HG03064 (cell line): ENCODE measurements around the gene ZNF557.
"Not testable (repeated sequence)": the region's sequence is repeated elsewhere in the genome, so short reads cannot be mapped to it uniquely, and the experiment has no call there.

Experiments
- ATAC-seq: cut with Tn5 transposase; IDR thresholded peaks from one replicate; pipeline ENCODE4 v1.9.1; 2021; ENCODE audit warnings: low read depth; ENCODE audit not compliant: unreplicated experiment

ZNF557 gene

DNA sequence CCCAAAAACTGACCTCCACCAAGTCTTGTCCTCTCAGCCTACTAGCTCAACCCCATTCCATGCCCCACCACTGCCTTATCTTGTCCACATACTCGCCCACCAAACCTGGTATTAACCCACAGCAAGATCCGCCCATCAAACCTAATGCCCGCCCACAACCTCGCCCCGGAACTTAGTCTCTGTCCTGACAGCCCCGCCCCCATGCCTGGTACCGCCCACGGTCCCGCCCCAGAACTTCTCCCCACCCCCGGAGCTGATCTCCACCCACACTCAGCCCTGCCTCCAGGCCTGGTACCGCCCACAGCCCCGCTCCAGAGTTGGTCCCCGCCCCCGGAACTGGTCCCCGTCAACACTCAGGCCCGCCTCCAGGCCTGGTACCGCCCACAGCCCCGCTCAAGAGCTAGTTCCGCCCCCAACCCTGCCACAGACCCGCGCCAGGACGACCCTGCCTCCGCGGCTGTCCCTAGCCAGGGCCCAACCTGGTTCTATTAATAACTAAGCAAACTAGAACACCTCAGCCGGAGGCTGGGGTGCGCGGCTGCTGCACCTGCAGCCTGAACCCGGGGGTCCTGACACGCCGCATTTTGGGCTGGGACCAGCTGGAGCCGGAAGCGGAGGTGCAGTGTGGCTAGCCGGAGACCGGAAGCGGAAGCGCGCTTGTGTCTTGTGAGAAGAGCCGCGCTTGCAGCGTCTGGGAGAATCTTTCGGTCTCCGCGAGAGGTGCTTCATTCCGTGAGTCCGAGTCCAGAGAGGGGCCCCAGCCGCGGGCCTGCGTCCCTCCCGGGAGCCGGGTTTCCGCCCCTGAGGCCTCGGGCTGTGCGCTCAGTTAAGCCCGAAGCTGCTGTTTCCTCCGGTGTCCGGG, at the start of gene ZNF557:
ZNF557 (plus strand) TSS at position 662 of the 862 bp plus-strand sequence. CDS start 5,372 bp downstream, outside the sequence.
- peak; percentile 89 for ATAC-seq

DNA sequence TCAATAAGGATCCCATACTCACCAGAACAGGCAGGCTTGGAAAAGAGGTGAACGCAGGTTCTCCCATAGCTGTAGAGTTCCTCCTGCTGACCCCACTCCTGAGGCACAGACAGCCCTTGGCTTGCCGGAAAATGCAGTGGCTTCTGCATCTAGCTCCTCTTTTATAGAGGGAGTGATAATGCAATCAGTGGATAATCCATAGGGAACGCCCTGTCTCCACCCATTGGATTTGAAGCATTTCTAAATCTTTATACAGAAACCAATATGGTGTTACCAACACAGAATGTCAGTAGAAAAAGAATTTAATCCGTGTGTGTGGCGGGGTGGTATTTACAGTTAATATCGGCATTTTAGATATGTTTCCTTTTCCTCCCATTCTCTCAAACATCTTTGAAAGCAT, 48.2 kb upstream of the ZNF557 start, which contains the start of gene MBD3L2B:
MBD3L2B (minus strand) TSS at position 101 of the 400 bp plus-strand sequence; CDS start at position 67, 34 bp downstream.
- not testable (repeated sequence) for ATAC-seq

DNA sequence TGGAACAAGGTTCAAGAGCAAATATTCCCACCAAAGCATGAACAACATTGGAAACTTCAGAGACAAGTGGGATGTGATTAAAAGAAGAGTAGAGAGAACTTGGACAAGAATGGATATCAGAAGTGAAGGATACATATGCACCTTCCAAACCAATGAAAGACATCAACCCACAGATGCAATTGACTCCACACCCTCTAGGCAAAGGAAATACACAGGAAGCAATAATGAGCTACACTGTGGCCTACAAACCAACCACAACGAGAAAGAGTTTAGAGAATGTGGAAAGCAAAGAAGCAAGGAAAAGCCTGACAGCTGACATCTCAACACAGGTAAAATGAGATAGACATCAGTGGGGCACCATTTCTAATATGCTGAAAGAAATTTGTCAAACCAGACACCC, 40.7 kb upstream of the ZNF557 start:
- ATAC-seq, result not testable (repeated sequence)

DNA sequence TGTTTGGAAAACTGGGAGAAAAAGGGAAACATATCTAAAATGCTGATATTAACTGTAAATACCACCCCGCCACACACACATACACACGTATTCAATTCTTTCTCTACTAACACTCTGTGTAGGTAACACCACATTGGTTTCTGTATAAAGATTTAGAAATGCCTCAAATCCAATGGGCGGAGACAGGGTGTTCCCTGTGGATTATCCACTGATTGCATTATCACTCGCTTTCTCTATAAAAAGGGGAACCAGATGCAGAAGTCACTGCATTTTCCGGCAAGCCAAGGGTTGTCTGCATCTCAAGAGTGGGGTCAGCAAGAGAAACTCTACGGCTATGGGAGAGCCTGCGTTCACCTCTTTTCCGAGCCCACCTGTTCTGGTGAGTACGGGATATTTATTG, 39.2 kb upstream of the ZNF557 start, which contains the start of gene MBD3L5:
MBD3L5 (plus strand) TSS at position 301 of the 400 bp plus-strand sequence; CDS start at position 335, 34 bp downstream.
- ATAC-seq, result not testable (repeated sequence)

DNA sequence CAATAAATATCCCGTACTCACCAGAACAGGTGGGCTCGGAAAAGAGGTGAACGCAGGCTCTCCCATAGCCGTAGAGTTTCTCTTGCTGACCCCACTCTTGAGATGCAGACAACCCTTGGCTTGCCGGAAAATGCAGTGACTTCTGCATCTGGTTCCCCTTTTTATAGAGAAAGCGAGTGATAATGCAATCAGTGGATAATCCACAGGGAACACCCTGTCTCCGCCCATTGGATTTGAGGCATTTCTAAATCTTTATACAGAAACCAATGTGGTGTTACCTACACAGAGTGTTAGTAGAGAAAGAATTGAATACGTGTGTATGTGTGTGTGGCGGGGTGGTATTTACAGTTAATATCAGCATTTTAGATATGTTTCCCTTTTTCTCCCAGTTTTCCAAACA, 29.4 kb upstream of the ZNF557 start, which contains the start of gene MBD3L4:
MBD3L4 (minus strand) TSS at position 101 of the 400 bp plus-strand sequence; CDS start at position 66, 35 bp downstream.
- not testable (repeated sequence) for ATAC-seq

DNA sequence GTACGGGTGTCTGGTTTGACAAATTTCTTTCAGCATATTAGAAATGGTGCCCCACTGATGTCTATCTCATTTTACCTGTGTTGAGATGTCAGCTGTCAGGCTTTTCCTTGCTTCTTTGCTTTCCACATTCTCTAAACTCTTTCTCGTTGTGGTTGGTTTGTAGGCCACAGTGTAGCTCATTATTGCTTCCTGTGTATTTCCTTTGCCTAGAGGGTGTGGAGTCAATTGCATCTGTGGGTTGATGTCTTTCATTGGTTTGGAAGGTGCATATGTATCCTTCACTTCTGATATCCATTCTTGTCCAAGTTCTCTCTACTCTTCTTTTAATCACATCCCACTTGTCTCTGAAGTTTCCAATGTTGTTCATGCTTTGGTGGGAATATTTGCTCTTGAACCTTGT, 27.9 kb upstream of the ZNF557 start:
- ATAC-seq, result not testable (repeated sequence)

DNA sequence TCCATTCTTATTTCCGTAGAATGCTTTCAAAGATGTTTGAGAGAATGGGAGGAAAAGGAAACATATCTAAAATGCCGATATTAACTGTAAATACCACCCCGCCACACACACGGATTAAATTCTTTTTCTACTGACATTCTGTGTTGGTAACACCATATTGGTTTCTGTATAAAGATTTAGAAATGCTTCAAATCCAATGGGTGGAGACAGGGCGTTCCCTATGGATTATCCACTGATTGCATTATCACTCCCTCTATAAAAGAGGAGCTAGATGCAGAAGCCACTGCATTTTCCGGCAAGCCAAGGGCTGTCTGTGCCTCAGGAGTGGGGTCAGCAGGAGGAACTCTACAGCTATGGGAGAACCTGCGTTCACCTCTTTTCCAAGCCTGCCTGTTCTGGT, 20.5 kb upstream of the ZNF557 start, which contains the start of gene MBD3L2:
MBD3L2 (plus strand) TSS at position 301 of the 400 bp plus-strand sequence; CDS start at position 354, 53 bp downstream.
- not testable (repeated sequence) for ATAC-seq

DNA sequence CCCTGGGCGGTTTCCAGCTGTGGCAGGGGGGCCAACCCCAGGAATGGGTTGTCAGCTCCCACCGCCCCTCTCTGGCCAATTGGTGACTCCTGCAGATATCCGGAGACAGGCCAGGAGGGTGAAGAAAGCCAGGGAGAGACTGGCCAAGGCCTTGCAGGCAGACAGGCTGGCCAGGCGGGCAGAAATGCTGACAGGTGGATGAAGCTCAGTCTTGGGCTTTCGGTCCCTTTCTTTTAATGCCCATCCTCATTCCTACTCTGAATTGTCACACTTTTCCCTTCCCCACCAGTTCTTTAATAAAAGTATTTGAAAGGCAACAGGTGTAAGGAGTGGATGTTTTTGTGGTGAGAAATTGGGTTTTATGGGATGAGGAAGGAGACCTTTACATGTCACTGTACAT, 18.1 kb upstream of the ZNF557 start:
- ATAC-seq, result not testable (repeated sequence)

DNA sequence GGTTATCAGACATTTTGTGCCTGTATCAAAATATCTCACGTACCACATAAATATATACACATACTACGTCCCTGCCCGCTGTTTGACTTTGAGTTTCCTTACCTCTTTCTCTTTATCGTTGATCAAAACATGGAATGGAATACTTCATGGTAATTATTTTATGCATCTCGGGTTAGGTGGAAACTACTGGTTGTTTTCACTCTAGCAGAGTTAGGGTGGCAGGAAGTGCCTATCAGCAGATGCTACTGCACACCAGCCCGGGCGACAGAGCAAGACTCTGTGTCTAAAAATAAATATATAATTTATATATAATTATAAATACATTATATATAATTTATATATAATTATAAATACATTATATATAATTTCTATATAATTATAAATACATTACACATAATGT, 16.6 kb upstream of the ZNF557 start:
- ATAC-seq, result not testable (repeated sequence)

DNA sequence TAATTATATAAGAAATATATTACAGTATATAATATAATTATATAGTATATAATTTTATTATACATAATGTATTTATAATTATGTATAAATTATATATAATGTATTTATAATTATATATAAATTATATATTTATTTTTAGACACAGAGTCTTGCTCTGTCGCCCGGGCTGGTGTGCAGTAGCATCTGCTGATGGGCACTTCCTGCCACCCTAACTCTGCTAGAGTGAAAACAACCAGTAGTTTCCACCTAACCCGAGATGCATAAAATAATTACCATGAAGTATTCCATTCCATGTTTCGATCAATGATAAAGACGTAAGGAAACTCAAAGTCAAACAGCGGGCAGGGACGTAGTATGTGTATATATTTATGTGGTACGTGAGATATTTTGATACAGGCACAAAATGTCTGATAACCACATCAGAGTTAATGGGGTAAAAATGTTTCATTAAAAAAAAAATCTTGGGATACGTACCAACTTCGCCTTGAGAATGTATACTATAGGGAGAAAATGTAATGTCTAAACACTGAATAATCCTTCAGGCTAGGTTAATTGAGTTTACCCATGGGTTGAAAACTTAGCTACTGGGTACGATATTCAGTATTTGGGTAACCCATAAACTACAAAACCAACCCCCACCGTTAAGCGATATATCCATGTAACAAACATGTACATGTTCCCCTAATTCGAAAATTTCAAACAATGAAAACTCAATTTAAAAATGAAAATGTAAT, 14.7 kb upstream of the ZNF557 start:
- not testable (repeated sequence) for ATAC-seq

DNA sequence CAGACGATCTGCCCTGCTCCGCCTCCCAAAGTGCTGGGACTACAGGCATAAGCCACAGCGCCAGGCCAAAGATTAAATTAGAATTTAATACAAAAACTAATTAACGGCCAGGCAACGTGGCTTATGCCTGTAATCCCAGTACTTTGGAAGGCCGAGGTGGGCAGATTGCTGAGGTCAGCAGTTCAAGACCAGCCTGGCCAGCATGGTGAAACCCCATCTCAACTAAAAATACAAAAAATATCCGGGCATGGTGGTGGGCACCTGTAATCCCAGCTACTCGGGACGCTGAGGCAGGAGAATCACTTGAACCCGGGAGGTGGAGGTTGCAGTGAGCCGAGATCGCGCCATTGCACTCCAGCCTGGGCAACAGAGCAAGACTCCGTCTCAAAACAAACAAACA, 13.8 kb upstream of the ZNF557 start:
- ATAC-seq, result not testable (repeated sequence)

DNA sequence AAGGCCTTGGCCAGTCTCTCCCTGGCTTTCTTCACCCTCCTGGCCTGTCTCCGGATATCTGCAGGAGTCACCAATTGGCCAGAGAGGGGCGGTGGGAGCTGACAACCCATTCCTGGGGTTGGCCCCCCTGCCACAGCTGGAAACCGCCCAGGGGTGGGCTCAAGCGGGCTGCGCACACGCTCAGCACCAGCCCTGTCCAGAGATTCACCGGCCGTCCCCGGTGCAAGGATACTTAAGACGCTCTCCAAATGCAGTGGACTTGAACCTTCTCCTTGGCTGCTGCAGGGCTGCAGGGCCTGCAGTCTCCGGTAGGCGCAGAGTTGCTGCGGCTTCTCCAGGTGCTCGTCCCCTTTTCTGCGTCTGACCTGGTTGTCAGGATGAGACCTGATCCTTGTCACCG, 13.1 kb upstream of the ZNF557 start:
- ATAC-seq, result not testable (repeated sequence)

DNA sequence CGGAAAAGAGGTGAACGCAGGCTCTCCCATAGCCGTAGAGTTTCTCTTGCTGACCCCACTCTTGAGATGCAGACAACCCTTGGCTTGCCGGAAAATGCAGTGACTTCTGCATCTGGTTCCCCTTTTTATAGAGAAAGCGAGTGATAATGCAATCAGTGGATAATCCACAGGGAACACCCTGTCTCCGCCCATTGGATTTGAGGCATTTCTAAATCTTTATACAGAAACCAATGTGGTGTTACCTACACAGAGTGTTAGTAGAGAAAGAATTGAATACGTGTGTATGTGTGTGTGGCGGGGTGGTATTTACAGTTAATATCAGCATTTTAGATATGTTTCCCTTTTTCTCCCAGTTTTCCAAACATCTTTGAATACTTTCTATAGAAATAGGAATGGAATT, 10.9 kb upstream of the ZNF557 start, which contains the start of gene MBD3L3:
MBD3L3 (minus strand) TSS at position 101 of the 400 bp plus-strand sequence; CDS start at position 30, 71 bp downstream.
- ATAC-seq, result not testable (repeated sequence)

DNA sequence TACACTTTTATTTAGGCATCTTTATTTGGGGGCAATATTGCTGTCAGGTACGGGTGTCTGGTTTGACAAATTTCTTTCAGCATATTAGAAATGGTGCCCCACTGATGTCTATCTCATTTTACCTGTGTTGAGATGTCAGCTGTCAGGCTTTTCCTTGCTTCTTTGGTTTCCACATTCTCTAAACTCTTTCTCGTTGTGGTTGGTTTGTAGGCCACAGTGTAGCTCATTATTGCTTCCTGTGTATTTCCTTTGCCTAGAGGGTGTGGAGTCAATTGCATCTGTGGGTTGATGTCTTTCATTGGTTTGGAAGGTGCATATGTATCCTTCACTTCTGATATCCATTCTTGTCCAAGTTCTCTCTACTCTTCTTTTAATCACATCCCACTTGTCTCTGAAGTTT, 9.5 kb upstream of the ZNF557 start:
- not testable (repeated sequence) for ATAC-seq

DNA sequence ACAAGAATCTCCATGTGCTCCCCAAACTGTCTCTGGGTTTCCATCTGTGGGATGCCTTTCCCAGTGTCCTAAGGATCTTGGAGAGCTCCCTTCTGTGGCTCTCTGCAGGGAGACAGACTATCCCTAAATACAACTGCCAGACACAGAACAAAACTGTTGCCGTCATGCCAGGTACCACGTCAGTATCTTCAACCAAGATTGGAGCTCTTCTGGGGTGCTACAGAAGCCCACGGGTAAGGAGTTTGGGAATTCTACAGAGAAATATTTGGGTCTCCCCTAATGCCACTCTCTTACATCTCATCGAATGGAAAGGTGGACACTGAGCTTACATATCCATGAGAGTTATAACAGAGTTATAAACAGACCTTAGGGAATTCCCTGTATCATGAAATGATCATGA, 6.2 kb upstream of the ZNF557 start:
- no peak for ATAC-seq

DNA sequence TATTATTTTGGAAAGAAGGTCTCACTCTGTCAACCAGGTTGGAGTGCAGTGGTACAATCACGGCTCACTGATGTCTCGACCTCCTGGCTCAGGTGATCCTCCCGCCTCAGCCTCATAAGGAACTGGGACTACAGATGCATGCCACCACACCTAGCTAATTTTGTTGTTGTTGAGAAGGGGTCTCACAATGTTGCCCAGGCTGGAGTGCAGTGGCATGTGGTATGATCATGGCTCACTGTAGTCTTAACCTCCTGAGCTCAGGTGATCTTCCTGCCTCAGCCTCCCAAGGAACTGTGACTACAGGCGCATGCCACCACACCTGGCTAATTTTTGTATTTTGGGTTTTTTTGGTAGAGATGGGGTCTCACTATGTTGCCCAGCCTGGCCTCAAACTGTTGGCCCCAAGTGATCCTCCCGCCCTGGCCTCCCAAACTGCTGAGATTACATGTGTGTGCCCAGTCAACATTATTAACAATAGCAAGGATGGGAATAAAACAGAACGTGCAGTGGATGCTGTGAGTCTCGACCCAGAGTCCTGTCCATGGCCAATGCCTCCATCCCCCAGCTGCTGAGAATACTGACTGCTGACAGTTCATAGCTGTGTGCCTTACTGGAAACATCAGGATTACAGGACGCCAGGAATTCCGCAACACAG, 5.6 kb upstream of the ZNF557 start:
- no peak for ATAC-seq

DNA sequence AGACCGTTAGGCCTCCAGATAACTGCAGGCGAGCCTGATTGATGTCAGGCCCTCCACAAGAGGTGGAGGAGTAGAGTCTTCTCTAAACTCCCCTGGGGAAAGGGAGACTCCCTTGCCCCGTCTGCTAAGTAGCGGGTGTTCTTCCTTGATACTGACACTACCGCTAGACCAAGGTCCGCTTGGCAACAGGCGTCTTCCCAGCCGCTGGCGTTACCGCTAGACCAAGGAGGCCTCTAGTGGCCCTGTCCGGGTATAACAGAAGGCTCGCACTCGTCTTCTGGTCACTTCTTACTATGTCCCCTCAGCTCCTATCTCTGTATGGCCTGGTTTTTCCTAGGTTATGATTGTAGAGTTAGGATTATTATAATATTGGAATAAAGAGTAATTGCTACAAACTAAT, 2.4 kb upstream of the ZNF557 start:
- not testable (repeated sequence) for ATAC-seq

DNA sequence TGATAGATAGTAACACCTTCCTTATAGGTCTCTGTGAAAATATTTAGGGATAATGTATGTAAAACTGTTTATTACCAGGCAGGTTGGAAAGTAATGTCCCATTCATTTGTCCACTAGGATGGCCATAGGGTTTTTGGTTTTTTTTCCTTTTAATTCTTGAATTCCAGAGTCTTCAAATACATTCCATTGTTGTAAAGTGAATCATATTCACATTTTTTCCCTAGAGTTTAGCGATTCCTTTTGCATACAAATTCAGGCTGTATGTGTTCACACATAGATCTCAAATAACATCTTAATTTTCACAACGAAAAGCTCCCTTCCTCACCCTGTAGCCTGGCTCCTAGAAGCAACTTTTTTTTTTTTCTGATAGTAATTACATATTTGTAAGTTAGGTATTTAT, 1.8 kb upstream of the ZNF557 start:
- ATAC-seq, result no peak

DNA sequence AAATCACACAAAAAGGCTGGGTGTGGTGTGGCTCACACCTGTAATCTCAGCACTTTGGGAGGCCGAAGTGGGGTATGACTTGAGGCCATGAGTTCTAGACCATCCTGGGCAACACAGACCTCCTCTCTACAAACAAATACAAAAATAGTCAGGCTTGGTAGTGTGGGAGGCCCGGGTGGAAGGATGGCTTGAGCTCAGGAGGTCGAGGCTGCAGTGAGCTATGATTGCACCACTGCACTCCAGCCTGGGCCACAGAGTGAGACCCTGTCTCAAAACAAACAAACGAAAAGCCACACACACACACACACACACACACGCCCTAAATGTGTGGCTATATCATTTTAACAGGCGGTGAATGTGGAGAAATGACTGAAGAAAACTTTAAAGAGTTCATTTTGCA, 904 bp upstream of the ZNF557 start:
- ATAC-seq, result no peak

DNA sequence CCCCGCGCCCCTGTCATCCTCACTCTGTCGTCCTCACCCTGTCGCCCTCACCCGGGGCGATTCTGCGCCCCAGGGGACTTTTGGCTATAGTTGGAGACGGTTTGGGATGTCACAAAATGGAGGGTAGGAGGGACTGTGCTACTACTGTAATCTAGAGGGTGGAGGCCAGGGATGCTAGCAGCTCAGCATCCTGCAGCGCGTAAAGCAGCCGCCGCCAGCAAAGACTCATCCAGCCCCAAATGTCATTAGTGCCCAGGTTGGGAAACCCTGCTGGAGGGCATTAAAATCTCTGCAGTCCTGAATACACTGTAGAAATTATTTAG, 362 bp downstream of the ZNF557 start:
- no peak for ATAC-seq
